GM12801 (cell line): ENCODE results near the gene USHBP1.

Experiments
- TF ChIP-seq, protein P1 (sequence below): IDR thresholded peaks from one replicate; pipeline ENCODE4 v1.5.1; 2011; ENCODE audit warnings: control low read depth; ENCODE audit not compliant: insufficient read length; ENCODE audit errors: extremely low read depth

USHBP1 gene

GRCh38 chr19:17226002-17226933, 38.3 kb downstream of the USHBP1 start, which contains the start of gene OCEL1:
OCEL1 (plus strand) TSS chr19:17226226; CDS start chr19:17226248, 22 bp downstream.
- TF ChIP-seq, protein P1, sequence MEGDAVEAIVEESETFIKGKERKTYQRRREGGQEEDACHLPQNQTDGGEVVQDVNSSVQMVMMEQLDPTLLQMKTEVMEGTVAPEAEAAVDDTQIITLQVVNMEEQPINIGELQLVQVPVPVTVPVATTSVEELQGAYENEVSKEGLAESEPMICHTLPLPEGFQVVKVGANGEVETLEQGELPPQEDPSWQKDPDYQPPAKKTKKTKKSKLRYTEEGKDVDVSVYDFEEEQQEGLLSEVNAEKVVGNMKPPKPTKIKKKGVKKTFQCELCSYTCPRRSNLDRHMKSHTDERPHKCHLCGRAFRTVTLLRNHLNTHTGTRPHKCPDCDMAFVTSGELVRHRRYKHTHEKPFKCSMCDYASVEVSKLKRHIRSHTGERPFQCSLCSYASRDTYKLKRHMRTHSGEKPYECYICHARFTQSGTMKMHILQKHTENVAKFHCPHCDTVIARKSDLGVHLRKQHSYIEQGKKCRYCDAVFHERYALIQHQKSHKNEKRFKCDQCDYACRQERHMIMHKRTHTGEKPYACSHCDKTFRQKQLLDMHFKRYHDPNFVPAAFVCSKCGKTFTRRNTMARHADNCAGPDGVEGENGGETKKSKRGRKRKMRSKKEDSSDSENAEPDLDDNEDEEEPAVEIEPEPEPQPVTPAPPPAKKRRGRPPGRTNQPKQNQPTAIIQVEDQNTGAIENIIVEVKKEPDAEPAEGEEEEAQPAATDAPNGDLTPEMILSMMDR = no peak

DNA sequence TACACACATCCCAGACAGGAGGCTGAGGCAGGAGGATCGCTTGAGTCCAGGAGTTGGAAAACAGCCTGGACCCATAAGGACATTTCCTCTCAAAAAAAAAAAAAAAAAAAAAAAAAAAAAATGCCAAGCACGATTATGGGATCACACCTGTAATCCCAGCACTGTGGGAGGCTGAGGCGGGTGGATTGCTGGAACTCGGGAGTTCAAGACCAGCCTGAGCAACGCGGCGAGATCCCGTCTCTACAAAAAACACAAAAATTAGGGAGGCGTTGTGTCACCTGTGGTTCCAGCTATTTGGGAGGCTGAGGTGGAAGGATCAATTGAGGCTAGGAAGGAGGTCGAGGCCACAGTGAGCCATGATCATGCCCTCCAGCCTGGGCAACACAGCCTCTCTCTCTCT, 39.5 kb downstream of the USHBP1 start:
- TF ChIP-seq, protein P1 = no peak

- TF ChIP-seq, protein P1 = no peak
Observed at GRCh38 chr19:17220207-17220758, 44.3 kb downstream of the USHBP1 start.

DNA sequence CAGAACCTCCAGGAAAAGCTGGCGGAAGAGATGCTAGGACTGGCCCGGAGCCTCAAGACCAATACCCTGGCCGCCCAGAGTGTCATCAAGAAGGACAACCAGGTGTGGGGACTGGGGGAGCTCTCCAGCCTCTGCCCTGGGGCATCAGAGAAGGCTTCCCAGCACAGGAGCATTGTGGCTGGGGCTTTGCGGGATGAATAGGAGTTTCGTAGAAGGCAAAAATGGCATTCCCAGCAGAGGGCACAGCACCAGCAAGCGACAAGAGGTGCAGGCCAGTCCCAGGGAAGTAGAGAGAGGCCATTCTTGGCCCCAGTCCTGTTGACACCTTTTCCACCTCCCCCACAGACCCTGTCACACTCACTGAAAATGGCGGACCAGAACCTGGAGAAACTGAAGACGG, 45.3 kb downstream of the USHBP1 start:
- TF ChIP-seq, protein P1 = no peak

GRCh38 chr19:17216058-17216670, 48.4 kb downstream of the USHBP1 start:
- TF ChIP-seq, protein P1 = no peak

DNA sequence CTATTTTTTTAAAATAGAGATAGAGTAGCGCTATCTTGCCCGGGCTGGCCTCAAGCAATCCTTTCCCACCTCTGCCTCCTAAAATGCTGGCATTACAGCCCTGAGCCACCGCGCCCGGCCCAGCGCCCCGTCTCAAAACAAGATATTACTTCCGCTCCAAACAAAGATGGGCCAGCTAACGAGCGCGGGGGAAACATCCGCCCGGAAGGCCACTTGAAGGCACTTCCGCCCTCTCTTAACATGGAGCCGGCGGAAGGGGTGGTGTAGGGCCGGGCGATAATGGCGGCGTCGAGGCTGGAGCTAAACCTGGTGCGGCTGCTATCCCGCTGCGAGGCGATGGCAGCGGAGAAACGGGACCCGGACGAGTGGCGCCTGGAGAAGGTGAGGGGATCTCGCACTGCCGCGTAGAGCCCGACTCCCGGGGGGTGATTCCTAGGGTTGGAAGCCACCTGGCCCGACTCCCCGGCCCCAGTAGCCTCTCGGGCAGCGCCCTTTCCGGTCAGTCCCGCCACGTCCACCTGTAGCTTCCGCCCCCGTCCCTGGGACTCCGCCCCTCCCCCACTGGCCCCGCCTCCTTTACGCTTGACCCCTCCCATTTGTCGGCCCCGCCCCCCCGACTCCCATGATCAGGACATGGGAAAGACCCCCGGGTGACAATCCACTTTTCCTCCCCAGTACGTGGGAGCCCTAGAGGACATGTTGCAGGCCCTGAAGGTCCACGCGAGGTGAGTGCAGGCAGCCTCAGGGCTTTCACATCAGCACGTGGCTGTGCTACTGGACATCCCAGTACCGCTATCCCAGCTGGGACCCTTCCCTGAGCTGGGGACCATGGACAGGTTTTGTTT, 49.2 kb downstream of the USHBP1 start, which contains the start of gene USE1:
TSS of gene USE1 (plus strand) at position 231 of the 845 bp plus-strand sequence. CDS start at position 280, 49 bp downstream.
- TF ChIP-seq, protein P1 = no peak
